ENCODE data around the gene VSIG4.

Gene VSIG4

DNA sequence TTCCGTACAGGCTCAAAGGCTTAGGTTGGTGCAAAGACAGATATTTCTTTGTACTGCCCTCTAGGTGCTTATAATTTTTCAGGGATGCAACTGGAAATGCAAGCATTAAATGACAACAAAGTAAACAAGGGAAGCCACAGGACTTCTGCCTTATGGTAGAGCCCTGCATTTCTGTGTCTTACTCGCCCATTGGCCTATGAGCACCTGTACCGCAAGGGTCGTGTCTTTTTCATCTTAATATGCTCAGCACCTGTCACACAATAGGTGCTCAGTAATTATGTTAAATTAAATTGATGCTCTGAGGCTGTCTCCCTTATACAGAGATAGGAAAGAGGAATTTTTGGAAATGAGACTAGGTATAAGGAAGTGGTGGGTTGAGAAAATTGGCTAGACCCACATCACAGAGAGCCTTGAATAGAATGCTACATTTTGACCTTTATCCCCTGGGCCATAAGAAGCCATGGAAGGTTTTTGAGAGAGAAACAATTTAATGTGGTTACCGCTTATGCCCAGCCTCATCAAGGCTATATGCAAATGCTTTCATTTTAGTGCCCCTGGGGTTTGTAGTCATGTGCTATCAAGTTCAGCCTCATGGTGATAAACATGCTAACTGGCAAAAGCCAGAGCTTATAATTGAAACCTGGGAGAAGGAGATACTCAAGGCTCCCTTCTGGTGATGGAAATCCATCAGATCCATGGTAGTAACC is 16.3 kb downstream of the VSIG4 start:
- DNase-seq = no peak

DNA sequence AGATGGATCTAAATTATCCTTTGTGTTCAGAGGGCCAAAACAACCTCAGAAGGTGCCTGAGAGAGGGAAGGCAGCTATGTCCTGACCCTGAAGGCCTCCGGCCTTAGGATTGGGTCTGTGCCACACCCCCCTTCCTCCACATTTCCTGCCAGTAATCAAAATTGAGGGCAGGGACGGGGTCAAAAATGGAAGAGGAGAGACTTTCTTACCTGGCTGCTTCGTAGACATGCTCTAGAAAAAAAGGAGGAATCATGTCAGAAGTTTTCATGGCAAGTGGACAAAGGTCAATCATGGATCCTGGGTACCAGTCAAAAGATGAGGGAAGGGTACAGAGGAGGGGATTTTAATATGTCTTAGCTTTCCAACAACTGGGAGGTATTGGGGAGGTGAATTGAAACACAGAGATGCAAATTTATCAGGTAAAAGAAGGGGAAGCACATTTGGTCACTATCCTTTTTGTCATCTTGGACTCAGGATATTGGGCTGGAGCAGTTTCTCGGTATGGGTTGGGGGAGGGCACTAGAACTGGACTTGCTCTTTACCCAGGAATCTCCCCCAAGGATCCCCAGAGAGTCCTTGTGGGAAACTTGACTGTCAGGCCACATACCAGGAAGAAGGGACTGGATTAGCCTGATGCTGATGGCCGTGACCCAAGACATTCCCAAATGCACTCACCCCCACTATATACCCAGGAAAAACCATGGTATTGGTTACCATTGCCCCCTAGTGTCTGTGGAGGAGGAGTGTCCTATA is 17.1 kb downstream of the VSIG4 start:
- no peak for DNase-seq

DNA sequence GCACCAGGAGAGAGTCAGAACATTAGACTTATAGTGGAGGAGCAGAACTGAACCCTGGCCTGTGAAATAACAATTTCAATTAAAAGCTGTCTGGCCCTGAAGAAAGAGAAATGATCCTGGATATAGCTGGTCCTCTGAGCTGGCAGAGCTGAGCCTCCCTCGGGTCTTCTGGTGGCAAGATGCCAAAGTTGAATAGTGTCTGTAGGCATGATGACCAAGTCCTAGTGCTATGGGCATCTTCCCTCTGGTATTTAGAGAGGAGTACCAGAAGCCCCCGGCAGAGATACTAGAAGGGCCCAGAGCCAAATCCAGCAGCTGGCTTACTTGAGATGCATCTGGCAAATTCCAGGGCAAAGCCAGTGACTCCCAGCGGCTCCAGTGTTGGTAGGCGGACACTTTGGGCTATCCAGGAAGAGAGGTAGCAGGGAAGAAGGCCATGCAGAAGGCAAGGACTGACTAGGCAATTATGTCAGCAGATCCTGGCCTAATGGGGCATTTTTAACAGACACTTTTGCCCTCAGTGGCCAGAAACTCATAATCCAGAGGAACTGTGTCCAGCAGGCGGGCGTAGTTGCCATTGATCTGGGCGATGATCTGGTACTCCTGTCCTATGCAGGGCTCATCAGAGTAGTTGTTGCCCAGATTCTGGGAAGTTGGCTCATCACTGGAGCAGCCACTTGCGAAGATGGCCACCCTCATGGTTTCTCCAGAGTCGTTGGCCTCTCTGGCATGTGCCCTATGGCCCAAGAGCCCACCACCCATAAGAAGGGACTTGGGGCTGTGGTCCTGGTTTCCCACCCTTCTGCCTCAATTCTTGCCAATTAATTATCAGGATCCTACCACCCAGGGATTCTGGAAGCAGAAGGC is 17.9 kb downstream of the VSIG4 start:
- no peak for DNase-seq

- DNase-seq = no peak
Measured at GRCh38 chrX:66021401-66021764, 18.5 kb downstream of the VSIG4 start.

DNA sequence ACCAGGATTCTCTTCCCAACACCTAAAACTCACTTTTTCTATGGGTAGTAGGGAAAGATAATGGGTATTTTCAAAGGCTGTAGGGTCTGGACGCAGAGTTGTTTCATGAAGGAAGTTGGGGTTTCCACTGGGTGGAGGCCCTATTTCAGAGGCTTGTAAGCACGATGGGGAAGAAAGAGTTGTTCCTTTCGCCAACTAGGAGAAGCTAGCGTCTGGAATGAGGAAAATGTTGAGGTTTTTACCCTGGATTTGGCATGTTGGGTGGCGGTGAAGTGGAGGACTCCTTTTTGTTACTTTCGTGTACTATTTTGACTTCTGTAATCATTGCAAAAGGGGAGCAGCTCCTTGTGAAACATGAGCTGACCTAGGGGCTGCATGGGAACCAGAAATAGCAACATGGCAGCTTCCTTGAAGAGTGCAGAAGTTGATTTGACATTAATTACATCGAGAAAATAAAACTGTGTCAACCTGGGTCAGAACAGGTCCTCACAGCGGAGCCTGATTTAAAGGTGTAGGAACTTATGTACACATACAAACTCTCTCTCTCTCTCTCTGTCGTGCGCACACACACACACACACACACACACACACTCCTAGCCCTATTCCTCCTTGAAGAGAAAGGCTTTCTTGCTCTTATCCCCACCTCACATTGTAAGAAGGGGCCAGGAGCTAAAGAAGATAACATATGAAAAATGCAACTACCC is 19.1 kb downstream of the VSIG4 start:
- no peak for DNase-seq

DNA sequence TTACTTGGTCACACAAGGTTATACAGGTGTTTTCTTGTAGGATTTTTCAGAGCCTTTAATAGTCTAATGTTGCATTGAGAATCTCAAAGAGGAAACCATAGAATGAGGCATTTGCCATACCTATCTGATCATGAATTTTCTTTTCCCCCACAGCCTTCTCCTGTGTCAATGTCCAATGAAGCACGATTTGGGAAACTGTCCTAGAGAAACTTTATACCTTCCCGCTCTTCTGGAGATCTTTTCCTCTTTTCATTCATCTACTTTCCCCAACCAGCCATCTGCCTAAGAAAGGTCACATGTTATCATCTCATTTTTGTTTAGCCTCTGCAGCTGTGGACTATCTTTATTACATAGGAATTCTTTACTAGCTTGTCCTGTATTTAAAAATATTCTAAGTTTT is 19.9 kb downstream of the VSIG4 start:
- DNase-seq = no peak

GRCh38 chrX:66019310-66019652 is 20.6 kb downstream of the VSIG4 start:
- DNase-seq = no peak

GRCh38 chrX:66018585-66019309 is 21.1 kb downstream of the VSIG4 start:
- no peak for DNase-seq

GRCh38 chrX:66017659-66018170 is 22.2 kb downstream of the VSIG4 start:
- DNase-seq = no peak

GRCh38 chrX:66016905-66017658 is 22.8 kb downstream of the VSIG4 start:
- DNase-seq = no peak

DNA sequence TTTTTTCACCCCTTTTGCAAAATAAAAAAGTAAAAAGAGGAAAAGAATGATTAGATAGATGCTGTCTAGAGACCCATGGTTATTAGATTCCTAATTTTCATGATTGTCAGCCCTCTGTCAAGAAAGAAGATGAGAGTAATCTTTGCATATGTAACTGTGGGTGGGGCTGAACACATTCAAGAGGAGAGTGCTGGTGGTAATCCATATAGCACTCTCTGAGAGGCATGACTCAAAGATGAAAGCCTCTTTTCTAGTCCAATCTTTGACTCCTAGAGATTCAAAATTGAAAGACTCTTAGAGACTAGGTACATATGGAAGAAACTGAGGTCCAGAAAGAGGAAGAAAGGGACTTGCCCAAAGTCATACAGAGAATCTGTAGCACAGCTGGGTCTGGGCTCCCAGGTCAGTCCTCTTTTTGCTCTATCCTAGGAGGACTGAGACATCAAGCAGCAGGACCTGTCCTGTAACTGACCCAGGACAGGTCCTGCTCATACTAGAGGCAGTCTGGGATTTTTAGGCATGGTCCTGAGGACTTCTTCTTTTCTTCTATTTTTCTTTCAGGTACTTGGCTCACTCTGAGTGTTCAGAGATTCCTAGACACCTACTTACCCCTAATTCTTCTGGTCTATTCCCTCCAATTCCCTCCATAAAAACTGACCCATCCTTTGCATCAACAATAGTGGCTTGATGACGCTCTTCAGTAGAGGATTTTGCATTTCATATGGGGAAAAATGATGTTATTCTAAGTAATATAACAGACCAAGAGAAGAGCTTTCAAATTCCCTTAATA is 23.8 kb downstream of the VSIG4 start:
- DNase-seq = no peak

DNA sequence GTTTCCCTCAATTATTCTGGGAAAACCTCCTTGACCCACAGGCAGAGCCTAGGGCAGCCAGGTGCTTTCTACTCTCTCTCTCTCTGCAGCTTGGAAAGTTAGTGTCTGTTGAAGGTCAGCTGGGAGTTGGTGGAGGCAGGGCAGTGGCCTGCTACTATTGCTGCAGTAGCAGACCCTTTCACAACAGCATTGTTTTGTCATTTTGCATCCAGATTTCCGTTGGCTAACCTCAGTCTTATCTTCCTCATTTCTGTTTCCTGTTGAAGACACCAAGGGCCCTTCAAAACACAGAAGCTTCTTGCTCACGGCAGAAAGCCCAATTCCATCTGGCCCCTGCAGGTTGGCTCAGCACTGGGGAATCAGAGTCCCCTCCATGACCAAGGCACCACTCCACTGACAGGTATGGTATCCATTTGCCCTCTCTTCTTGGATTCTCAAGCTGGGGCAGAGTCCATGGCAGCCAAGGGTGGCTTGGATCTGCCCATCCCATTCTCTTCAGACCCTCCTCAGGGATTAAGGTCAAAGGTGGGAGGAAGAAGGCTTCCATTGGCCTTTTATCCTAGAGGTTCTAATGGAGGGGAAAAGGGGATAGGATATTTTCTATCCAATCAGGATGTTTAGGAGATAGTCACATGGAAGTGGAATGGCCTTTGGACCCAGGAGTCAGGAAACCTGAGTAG is 24.6 kb downstream of the VSIG4 start:
- DNase-seq = no peak

- DNase-seq = no peak
Measured at GRCh38 chrX:66014556-66014955, 25.3 kb downstream of the VSIG4 start.

- DNase-seq = no peak
Measured at GRCh38 chrX:66014084-66014483, 25.8 kb downstream of the VSIG4 start.

DNA sequence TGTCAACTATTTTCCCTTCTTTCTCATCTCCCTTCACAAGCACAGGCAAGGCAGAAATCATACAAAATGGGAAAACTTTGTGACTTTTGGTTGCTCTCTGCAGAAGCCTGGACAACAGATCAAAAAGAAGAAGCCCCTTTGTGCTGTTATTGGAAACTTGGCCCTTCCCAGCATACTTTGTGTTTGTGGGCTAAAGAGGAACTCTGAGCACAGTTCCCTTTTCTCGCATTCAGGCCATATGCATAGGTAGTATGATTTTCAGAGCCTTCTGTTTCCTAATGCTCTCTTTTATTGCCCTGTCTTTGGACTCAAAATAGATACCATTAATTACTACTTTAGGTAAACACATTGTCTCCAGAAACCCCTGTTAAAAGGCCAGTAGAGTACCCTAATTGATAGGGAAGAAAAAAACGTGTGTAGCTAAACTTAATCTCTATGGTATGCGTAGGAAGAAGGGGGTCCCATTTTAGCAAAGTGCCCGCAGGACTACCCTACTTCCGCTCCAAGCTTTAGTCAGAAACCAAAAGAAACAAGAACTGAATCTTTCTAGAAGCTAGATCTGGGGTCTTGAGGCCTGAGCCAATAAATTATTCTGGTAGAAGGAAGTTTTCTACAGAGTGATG is 26.6 kb downstream of the VSIG4 start:
- no peak for DNase-seq

DNA sequence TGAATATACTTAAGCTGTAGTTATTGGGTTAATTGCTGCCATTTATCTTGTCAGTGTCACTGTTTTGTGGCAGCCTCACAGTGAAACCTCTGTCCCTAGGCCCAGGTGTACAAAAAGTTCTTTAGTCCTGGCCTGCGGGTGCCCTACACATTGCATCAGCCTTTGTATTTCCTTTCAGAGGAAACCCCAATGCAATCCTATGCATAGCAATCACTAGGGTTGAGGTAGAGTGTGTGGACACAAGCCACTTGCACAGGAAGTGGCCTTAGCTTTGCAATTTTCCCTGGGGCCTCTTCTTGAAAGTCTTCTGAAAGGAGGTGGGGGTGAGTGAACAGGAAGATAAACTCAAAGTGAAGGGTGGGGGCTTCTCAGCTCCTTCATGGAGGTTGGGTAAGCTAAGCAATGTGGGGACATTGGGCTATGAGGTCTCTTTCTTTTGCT is 27.8 kb downstream of the VSIG4 start:
- no peak for DNase-seq

GRCh38 chrX:66009231-66009845 is 30.5 kb downstream of the VSIG4 start:
- no peak for DNase-seq

GRCh38 chrX:66008328-66008970 is 31.4 kb downstream of the VSIG4 start:
- DNase-seq = no peak
